ENCODE results near the gene CHST4. TPM values are rescaled to one million over a fixed set of nuclear protein-coding genes. Genes with fewer than 3 reads are reported as not detected.

CHST4 gene
- total RNA-seq, 1 experiment from 2014 or later = 3.1 TPM

- TF ChIP-seq EZH2 (IDR thresholded peaks at IDR 0.05; ENCODE audit: low read depth) = no peak
- TF ChIP-seq, protein P1, sequence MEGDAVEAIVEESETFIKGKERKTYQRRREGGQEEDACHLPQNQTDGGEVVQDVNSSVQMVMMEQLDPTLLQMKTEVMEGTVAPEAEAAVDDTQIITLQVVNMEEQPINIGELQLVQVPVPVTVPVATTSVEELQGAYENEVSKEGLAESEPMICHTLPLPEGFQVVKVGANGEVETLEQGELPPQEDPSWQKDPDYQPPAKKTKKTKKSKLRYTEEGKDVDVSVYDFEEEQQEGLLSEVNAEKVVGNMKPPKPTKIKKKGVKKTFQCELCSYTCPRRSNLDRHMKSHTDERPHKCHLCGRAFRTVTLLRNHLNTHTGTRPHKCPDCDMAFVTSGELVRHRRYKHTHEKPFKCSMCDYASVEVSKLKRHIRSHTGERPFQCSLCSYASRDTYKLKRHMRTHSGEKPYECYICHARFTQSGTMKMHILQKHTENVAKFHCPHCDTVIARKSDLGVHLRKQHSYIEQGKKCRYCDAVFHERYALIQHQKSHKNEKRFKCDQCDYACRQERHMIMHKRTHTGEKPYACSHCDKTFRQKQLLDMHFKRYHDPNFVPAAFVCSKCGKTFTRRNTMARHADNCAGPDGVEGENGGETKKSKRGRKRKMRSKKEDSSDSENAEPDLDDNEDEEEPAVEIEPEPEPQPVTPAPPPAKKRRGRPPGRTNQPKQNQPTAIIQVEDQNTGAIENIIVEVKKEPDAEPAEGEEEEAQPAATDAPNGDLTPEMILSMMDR (conservative IDR thresholded peaks at IDR 0.05) = no peak
- no TSS peak for BruUV-seq (replicated peaks)
- intact Hi-C loops (cut with micrococcal nuclease; ENCODE audit: unreplicated experiment) = no loop called here
Measured at GRCh38 chr16:71568551-71568950, 42.3 kb downstream of the CHST4 start.

GRCh38 chr16:71569621-71570020, 43.4 kb downstream of the CHST4 start:
- Histone ChIP-seq H3K9me3 (ENCODE audit: insufficient read depth, low read depth) (no peaks in the 10 kb centered on the region), H2AFZ (no peak overlapping the region), H3K36me3 (ENCODE audit: low read depth) (no peaks in the 10 kb centered on the region), H3F3A (ENCODE audit: insufficient read depth, low read depth) (peaks cover 13% of the 10 kb centered on the region), H3K79me2 (ENCODE audit: low read depth) (no peaks in the 10 kb centered on the region), H3K27ac (no peak overlapping the region), H3K9me2 (ENCODE audit: insufficient read depth) (no peaks in the 10 kb centered on the region), H3K4me3 (no peak overlapping the region), H4K20me1 (ENCODE audit: insufficient read depth) (no peaks in the 10 kb centered on the region), H3K27me3 (ENCODE audit: insufficient read depth, low read depth) (no peaks in the 10 kb centered on the region), H3K4me2 (no peak overlapping the region), H3K4me1 (replicated peaks; ENCODE audit: insufficient read depth) (peaks cover 7% of the 10 kb centered on the region; the same call in 1 of the 2 replicates)
- TF ChIP-seq, protein P1 (conservative IDR thresholded peaks at IDR 0.05) = no peak
- no peak for TF ChIP-seq EZH2 (IDR thresholded peaks at IDR 0.05; ENCODE audit: low read depth)
- ChIA-PET CTCF (no interaction called here), POLR2A (ENCODE audit: unreplicated experiment) (no interaction called here)
- no peak for DNase-seq
- no TSS peak for BruUV-seq (replicated peaks)
- intact Hi-C loops (cut with micrococcal nuclease; ENCODE audit: unreplicated experiment) = no loop called here

More at GRCh38 chr16:71568551-71568950, 42.3 kb downstream of the CHST4 start:
- Histone ChIP-seq H3K79me2 (ENCODE audit: low read depth) (no peaks in the 10 kb centered on the region), H4K20me1 (ENCODE audit: insufficient read depth) (no peaks in the 10 kb centered on the region), H3K9me2 (ENCODE audit: insufficient read depth) (no peaks in the 10 kb centered on the region), H3F3A (ENCODE audit: insufficient read depth, low read depth) (peaks cover 22% of the 10 kb centered on the region), H3K27me3 (ENCODE audit: insufficient read depth, low read depth) (no peaks in the 10 kb centered on the region), H3K4me3 (no peak overlapping the region), H3K4me1 (replicated peaks; ENCODE audit: insufficient read depth) (peaks cover 16% of the 10 kb centered on the region), H2AFZ (no peak overlapping the region), H3K27ac (no peak overlapping the region), H3K4me2 (no peak overlapping the region), H3K36me3 (ENCODE audit: low read depth) (no peaks in the 10 kb centered on the region), H3K9me3 (ENCODE audit: insufficient read depth, low read depth) (no peaks in the 10 kb centered on the region)
- ChIA-PET CTCF (no interaction called here), POLR2A (ENCODE audit: unreplicated experiment) (no interaction called here)
- no peak for DNase-seq

- peaks cover 7% of the 10 kb centered on the region; the same call in 1 of the 2 replicates for H3K4me1 ChIP-seq (replicated peaks; ENCODE audit: insufficient read depth)
- TF ChIP-seq, protein P1 (conservative IDR thresholded peaks at IDR 0.05) = no peak
- no peak for TF ChIP-seq EZH2 (IDR thresholded peaks at IDR 0.05; ENCODE audit: low read depth)
- no peak overlapping the region for H3K4me2 ChIP-seq
- no TSS peak for BruUV-seq (replicated peaks)
- H2AFZ ChIP-seq = no peak overlapping the region
- no peaks in the 10 kb centered on the region for H3K9me2 ChIP-seq (ENCODE audit: insufficient read depth)
- no peaks in the 10 kb centered on the region for H3K79me2 ChIP-seq (ENCODE audit: low read depth)
- no peaks in the 10 kb centered on the region for H3K9me3 ChIP-seq (ENCODE audit: insufficient read depth, low read depth)
- peaks cover 10% of the 10 kb centered on the region; the same call in 1 of the 2 replicates for H3F3A ChIP-seq (ENCODE audit: insufficient read depth, low read depth)
- H3K27me3 ChIP-seq (ENCODE audit: insufficient read depth, low read depth) = no peaks in the 10 kb centered on the region
- no peak overlapping the region for H3K27ac ChIP-seq
- H3K36me3 ChIP-seq (ENCODE audit: low read depth) = no peaks in the 10 kb centered on the region
- intact Hi-C loops (cut with micrococcal nuclease; ENCODE audit: unreplicated experiment) = no loop called here
- no peak for DNase-seq
- CTCF ChIA-PET = no interaction called here
- no peaks in the 10 kb centered on the region for H4K20me1 ChIP-seq (ENCODE audit: insufficient read depth)
- POLR2A ChIA-PET (ENCODE audit: unreplicated experiment) = no interaction called here
- H3K4me3 ChIP-seq = no peak overlapping the region
Measured at GRCh38 chr16:71570144-71570543, 43.9 kb downstream of the CHST4 start.
